GM23338 (cell line): Measurements from ENCODE around the gene PLAC8. TPM values are rescaled to one million over a fixed set of nuclear protein-coding genes. Genes with fewer than 3 reads are reported as not detected.
A peak's percentile ranks its signal among the peaks of the same experiment; 100 is the strongest.

Experiments used
- ATAC-seq: fragments of 200-7000 bp; cut with Tn5 transposase; 3 replicates; pipeline ENCODE4 v1.9.1; 2020
- DNase-seq: peaks from one replicate; pipeline ENCODE4 v3.0.0-alpha.2; 2015; ENCODE audit warnings: low spot score
- H2AFZ ChIP-seq: fragments of 200-600 bp; sonication (generic); 2 replicates; pipeline ENCODE4 v1.8.0; 2016; ENCODE audit warnings: antibody characterized with exemption, mild to moderate bottlenecking, moderate library complexity
- H3F3A ChIP-seq: fragments of 200-600 bp; sonication (generic); replicated peaks from 2 replicates; pipeline ENCODE4 v1.8.0; 2017; ENCODE audit warnings: antibody characterized with exemption, mixed run types, low read depth
- H3K27ac ChIP-seq: fragments of 200-600 bp; sonication (generic); 2 replicates; pipeline ENCODE4 v1.6.1; 2016; ENCODE audit warnings: low read depth
- H3K27me3 ChIP-seq: fragments of 200-600 bp; sonication (generic); 2 replicates; pipeline ENCODE4 v1.8.0; 2016; ENCODE audit warnings: mild to moderate bottlenecking, mixed run types, moderate library complexity; ENCODE audit not compliant: insufficient read depth
- H3K36me3 ChIP-seq: fragments of 200-600 bp; sonication (generic); 2 replicates; pipeline ENCODE4 v1.8.0; 2016; ENCODE audit warnings: mild to moderate bottlenecking; ENCODE audit not compliant: insufficient read depth
- H3K4me1 ChIP-seq: fragments of 200-600 bp; sonication (generic); 2 replicates; pipeline ENCODE4 v1.8.0; 2016; ENCODE audit warnings: mild to moderate bottlenecking, moderate library complexity; ENCODE audit not compliant: insufficient read depth
- H3K4me2 ChIP-seq: fragments of 200-600 bp; sonication (generic); 2 replicates; pipeline ENCODE4 v1.7.1; 2017; ENCODE audit warnings: mixed run types
- H3K4me3 ChIP-seq: fragments of 200-600 bp; sonication (generic); 2 replicates; pipeline ENCODE4 v1.6.1; 2016; ENCODE audit warnings: mixed run types
- H3K79me2 ChIP-seq: fragments of 200-600 bp; sonication (generic); replicated peaks from 2 replicates; pipeline ENCODE4 v1.8.0; 2017; ENCODE audit warnings: mild to moderate bottlenecking; ENCODE audit not compliant: insufficient read depth
- H3K9me2 ChIP-seq: fragments of 200-600 bp; sonication (generic); 2 replicates; pipeline ENCODE4 v1.8.0; 2017; ENCODE audit not compliant: insufficient read depth
- H4K20me1 ChIP-seq: fragments of 200-600 bp; sonication (generic); replicated peaks from 2 replicates; pipeline ENCODE4 v1.8.0; 2017; ENCODE audit warnings: mild to moderate bottlenecking; ENCODE audit not compliant: insufficient read depth
- H3K27ac Mint-ChIP-seq: 2 replicates; pipeline ENCODE4 v1.8.0; 2020; ENCODE audit warnings: inconsistent platforms, mild to moderate bottlenecking, moderate library complexity, mixed read lengths
- H3K27me3 Mint-ChIP-seq: 3 replicates; pipeline ENCODE4 v1.8.0; 2022; ENCODE audit warnings: low read depth, mild to moderate bottlenecking, moderate library complexity, mixed read lengths, inconsistent platforms; ENCODE audit not compliant: insufficient read depth, poor library complexity
- H3K36me3 Mint-ChIP-seq: 3 replicates; pipeline ENCODE4 v1.8.0; 2021; ENCODE audit warnings: low read depth, mild to moderate bottlenecking, inconsistent platforms, moderate library complexity, mixed read lengths
- H3K4me1 Mint-ChIP-seq: 3 replicates; pipeline ENCODE4 v1.8.0; 2020; ENCODE audit warnings: mild to moderate bottlenecking, inconsistent platforms, mixed read lengths
- H3K4me3 Mint-ChIP-seq: 3 replicates; pipeline ENCODE4 v1.8.0; 2021; ENCODE audit warnings: moderate library complexity, mild to moderate bottlenecking, inconsistent platforms, mixed read lengths
- H3K9me3 Mint-ChIP-seq: 3 replicates; pipeline ENCODE4 v1.8.0; 2020; ENCODE audit warnings: moderate library complexity, mild to moderate bottlenecking, inconsistent platforms, mixed read lengths
- CREB1 ChIP-seq: fragments of 250-450 bp; sonication (Bioruptor Pico); IDR thresholded peaks from 2 replicates; pipeline ENCODE4 v1.5.0; 2020; ENCODE audit warnings: low read depth, mild to moderate bottlenecking, moderate library complexity
- CTCF ChIP-seq, 2 experiments: fragments of 200-600 bp in 1 of 2; sonication (generic) in 1 of 2; conservative IDR thresholded peaks; 2 replicates each; pipeline versions ENCODE4 v1.5.1 to v1.6.1; 2016 to 2017; ENCODE audit warnings: antibody characterized with exemption in 2 of 2, low read depth in 2 of 2, mild to moderate bottlenecking in 2 of 2, moderate library complexity in 1 of 2
- ETS1 ChIP-seq: IDR thresholded peaks from 2 replicates; pipeline ENCODE4 v1.6.1; 2016; ENCODE audit warnings: antibody characterized with exemption
- EZH2 ChIP-seq: fragments of 200-600 bp; sonication (generic); IDR thresholded peaks from one replicate; pipeline ENCODE4 v1.8.0; 2017; ENCODE audit warnings: antibody characterized with exemption, mild to moderate bottlenecking, low read depth; ENCODE audit not compliant: unreplicated experiment
- EZH2phosphoT487 ChIP-seq: fragments of 200-600 bp; sonication (generic); IDR thresholded peaks from one replicate; pipeline ENCODE4 v1.8.1; 2018; ENCODE audit warnings: antibody characterized with exemption; ENCODE audit not compliant: unreplicated experiment
- JUNB ChIP-seq: IDR thresholded peaks from one replicate; pipeline ENCODE4 v1.6.1; 2016; ENCODE audit warnings: antibody characterized with exemption; ENCODE audit not compliant: unreplicated experiment
- NANOG ChIP-seq: IDR thresholded peaks from 2 replicates; pipeline ENCODE4 v1.6.1; 2016; ENCODE audit warnings: antibody characterized with exemption, borderline replicate concordance
- POLR2AphosphoS5 ChIP-seq: IDR thresholded peaks from 2 replicates; pipeline ENCODE4 v1.6.1; 2016; ENCODE audit warnings: antibody characterized with exemption, low read depth
- REST ChIP-seq: IDR thresholded peaks from one replicate; pipeline ENCODE4 v1.6.1; 2018; ENCODE audit warnings: antibody characterized with exemption; ENCODE audit not compliant: unreplicated experiment
- STAT1 ChIP-seq: IDR thresholded peaks from one replicate; pipeline ENCODE4 v1.6.1; 2016; ENCODE audit warnings: antibody characterized with exemption; ENCODE audit not compliant: unreplicated experiment
- ZNF114 ChIP-seq: fragments of 250-450 bp; sonication (Bioruptor Pico); IDR thresholded peaks from 2 replicates; pipeline ENCODE4 v1.5.0; 2020; ENCODE audit warnings: mild to moderate bottlenecking, moderate library complexity
- ZNF331 ChIP-seq: fragments of 250-450 bp; sonication (Bioruptor Pico); IDR thresholded peaks from 2 replicates; pipeline ENCODE4 v1.5.0; 2020; ENCODE audit warnings: low read depth, mild to moderate bottlenecking, moderate library complexity
- ZNF462 ChIP-seq: fragments of 250-450 bp; sonication (Bioruptor Pico); IDR thresholded peaks from 2 replicates; pipeline ENCODE4 v1.5.0; 2020; ENCODE audit warnings: mild to moderate bottlenecking, moderate library complexity
- polyA plus RNA-seq: library from polyadenylated mRNA; unstranded; fragments of >200 nt; fragmentation: Nextera tagmentation; extraction: Ambion mirVana; gene quantifications from 2 replicates; pipeline ENCODE4 v1.2.1, GENCODE V29; 2016
- total RNA-seq: library from RNA; depleted of rRNA; stranded (reverse); fragments of >200 nt; shearing (Covaris generic); gene quantifications from 2 replicates; pipeline ENCODE4 v1.2.3, GENCODE V29; 2014

The PLAC8 gene
- total and polyA plus RNA-seq, 2 experiments from 2014 or later, result 0.83 to 1.6 TPM

- Histone ChIP-seq H2AFZ (0 out of 2 replicates have a peak overlapping the region, but pooled peaks have one; percentile 8), H3K4me1 (peaks cover 20% of the 10 kb centered on the region), H3F3A (no peaks in the 10 kb centered on the region), H3K9me2 (no peaks in the 10 kb centered on the region), H3K79me2 (no peaks in the 10 kb centered on the region), H3K27me3 (peaks cover 10% of the 10 kb centered on the region), H4K20me1 (no peaks in the 10 kb centered on the region), H3K27ac (no peak overlapping the region), H3K4me3 (no peak overlapping the region), H3K36me3 (no peaks in the 10 kb centered on the region), H3K4me2 (no peak overlapping the region)
- Mint-ChIP-seq H3K4me3 (no peak overlapping the region), H3K27ac (no peak overlapping the region), H3K27me3 (peaks cover 18% of the 10 kb centered on the region), H3K9me3 (no peaks in the 10 kb centered on the region), H3K4me1 (peaks cover 28% of the 10 kb centered on the region), H3K36me3 (no peaks in the 10 kb centered on the region)
- TF ChIP-seq ZNF331 (no peak), CREB1 (CRISPR knock-in tag) (no peak), EZH2phosphoT487 (no peak), POLR2AphosphoS5 (no peak), REST (no peak), ZNF114 (CRISPR knock-in tag) (no peak), JUNB (no peak), ZNF462 (no peak), ETS1 (no peak), EZH2 (no peak), CTCF (conservative IDR thresholded peaks at IDR 0.05; ENCODE audit: low read depth in 2 of 2) (no peak), NANOG (no peak), STAT1 (no peak)
- DNase-seq, result no peak
- ATAC-seq, result no peak
Measured at GRCh38 chr4:83113429-83113786, 1.1 kb downstream of the PLAC8 start.
